Measurements from ENCODE around the gene INAFM1.

Gene INAFM1

GRCh38 chr19:47266401-47266941, 8.2 kb upstream of the INAFM1 start:
- TF ChIP-seq CTCF (IDR thresholded peaks at IDR 0.05; ENCODE audit: insufficient read depth, low read length, missing control alignments): no peak
- ChIA-PET POLR2A (interaction anchor here (0.7 to 1.5 kb wide), 4 partner anchors 9 to 255 kb away, joined by 3 to 5 read pairs (median 3); no protein-coding TSS in a partner anchor), CTCF (no interaction called here)
- no peak overlapping the region for H3K4me3 ChIP-seq (ENCODE audit: low read depth, low read length)
- no peak for DNase-seq (ENCODE audit: low read depth, low spot score)

- CTCF ChIA-PET: interaction anchor here (1.2 kb wide), 1 partner anchor 17 kb away, joined by 4 read pairs; no protein-coding TSS in a partner anchor
- POLR2A ChIA-PET: interaction anchor here (0.7 to 1.5 kb wide), 3 partner anchors 9 to 254 kb away, joined by 3 to 5 read pairs (median 3); no protein-coding TSS in a partner anchor
Measured at GRCh38 chr19:47267350-47267759, 7.3 kb upstream of the INAFM1 start.

GRCh38 chr19:47268028-47268427, 6.7 kb upstream of the INAFM1 start:
- no peak overlapping the region for H3K4me3 ChIP-seq (ENCODE audit: low read depth, low read length)
- ChIA-PET POLR2A (interaction anchor here (1.5 to 3.2 kb wide), 2 partner anchors 11 kb away, joined by 5 to 12 read pairs; partner anchors contain the start of gene CCDC9), CTCF (interaction anchor here (1.2 to 1.3 kb wide), 2 partner anchors 17 to 57 kb away, joined by 3 to 4 read pairs; no protein-coding TSS in a partner anchor)
- DNase-seq (ENCODE audit: low read depth, low spot score): no peak
- TF ChIP-seq CTCF (IDR thresholded peaks at IDR 0.05; ENCODE audit: insufficient read depth, low read length, missing control alignments): no peak

More at GRCh38 chr19:47267350-47267759, 7.3 kb upstream of the INAFM1 start:
- DNase-seq (ENCODE audit: low read depth, low spot score): no peak
- no peak overlapping the region for H3K4me3 ChIP-seq (ENCODE audit: low read depth, low read length)
- TF ChIP-seq CTCF (IDR thresholded peaks at IDR 0.05; ENCODE audit: insufficient read depth, low read length, missing control alignments): no peak

- DNase-seq (ENCODE audit: low read depth, low spot score): no peak
- H3K4me3 ChIP-seq (ENCODE audit: low read depth, low read length): no peak overlapping the region
- ChIA-PET POLR2A (interaction anchor here (3.2 kb wide), 1 partner anchor 13 kb away, joined by 12 read pairs; the partner anchor contains the start of gene CCDC9), CTCF (interaction anchor here (0.7 to 1.7 kb wide), 3 partner anchors 12 to 24 kb away, joined by 3 to 5 read pairs (median 3); no protein-coding TSS in a partner anchor)
- TF ChIP-seq CTCF (IDR thresholded peaks at IDR 0.05; ENCODE audit: insufficient read depth, low read length, missing control alignments): no peak
Measured at GRCh38 chr19:47269596-47269995, 5.1 kb upstream of the INAFM1 start.

GRCh38 chr19:47270408-47270807, 4.3 kb upstream of the INAFM1 start:
- no peak for DNase-seq (ENCODE audit: low read depth, low spot score)
- H3K4me3 ChIP-seq (ENCODE audit: low read depth, low read length): no peak overlapping the region
- POLR2A ChIA-PET: interaction anchor here (3.2 kb wide), 1 partner anchor 13 kb away, joined by 12 read pairs; the partner anchor contains the start of gene CCDC9
- CTCF ChIA-PET: interaction anchor here (0.7 to 1.7 kb wide), 4 partner anchors 10 to 23 kb away, joined by 3 to 5 read pairs (median 3); no protein-coding TSS in a partner anchor
- no peak for TF ChIP-seq CTCF (IDR thresholded peaks at IDR 0.05; ENCODE audit: insufficient read depth, low read length, missing control alignments)

GRCh38 chr19:47271949-47272348, 2.7 kb upstream of the INAFM1 start:
- H3K4me3 ChIP-seq (ENCODE audit: low read depth, low read length): no peak overlapping the region
- CTCF ChIA-PET: interaction anchor here (0.9 to 1.7 kb wide), 6 partner anchors 9 to 77 kb away, joined by 3 to 7 read pairs (median 4); partner anchors contain the start of gene DHX34
- no peak for DNase-seq (ENCODE audit: low read depth, low spot score)
- TF ChIP-seq CTCF (IDR thresholded peaks at IDR 0.05; ENCODE audit: insufficient read depth, low read length, missing control alignments): no peak
- POLR2A ChIA-PET: interaction anchor here (0.7 to 1.2 kb wide), 3 partner anchors 9 to 46 kb away, joined by 3 to 10 read pairs (median 3); no protein-coding TSS in a partner anchor
